Lung (tissue), 12 donors: ENCODE results near the gene PRKN. TPM values are rescaled to one million over a fixed set of nuclear protein-coding genes. Genes with fewer than 3 reads are reported as not detected.

Source experiments
- ATAC-seq: fragments of 200-7000 bp; cut with Tn5 transposase; one replicate; pipeline ENCODE4 v1.9.1; 2020; ENCODE audit warnings: moderate number of reproducible peaks; ENCODE audit not compliant: insufficient read depth, low FRiP score
- DNase-seq, 3 donors: peaks; one replicate each; pipeline ENCODE4 v3.0.0-alpha.2; 2013 to 2017
- H3K27ac ChIP-seq, 2 donors: one replicate each; pipeline ENCODE4 v1.5.1; 2013; ENCODE audit warnings: mild to moderate bottlenecking in 2 of 2, moderate library complexity in 2 of 2, control low read depth in 1 of 2, inconsistent platforms in 1 of 2, low read depth in 1 of 2, low read length in 1 of 2
- H3K27me3 ChIP-seq, 3 donors: one replicate each; pipeline ENCODE4 v1.5.1; 2013; ENCODE audit warnings: low read length in 2 of 3; ENCODE audit not compliant: control insufficient read depth in 3 of 3, insufficient read depth in 3 of 3
- H3K36me3 ChIP-seq, 4 donors: one replicate each; pipeline ENCODE4 v1.5.1; 2013; ENCODE audit warnings: low read length in 4 of 4, mild to moderate bottlenecking in 1 of 4, moderate library complexity in 1 of 4; ENCODE audit not compliant: control insufficient read depth in 4 of 4, insufficient read depth in 4 of 4
- H3K4me1 ChIP-seq, 5 donors: one replicate each; pipeline ENCODE4 v1.5.1; 2013; ENCODE audit warnings: low read length in 5 of 5, mild to moderate bottlenecking in 2 of 5, moderate library complexity in 1 of 5; ENCODE audit not compliant: control insufficient read depth in 5 of 5, insufficient read depth in 5 of 5
- H3K4me3 ChIP-seq: one replicate; pipeline ENCODE4 v1.5.1; 2013; ENCODE audit warnings: mild to moderate bottlenecking, control low read depth, moderate library complexity
- H3K9ac ChIP-seq, 2 donors: one replicate each; pipeline ENCODE4 v1.5.1; 2013; ENCODE audit warnings: low read length in 2 of 2, control low read depth in 1 of 2; ENCODE audit not compliant: insufficient read depth in 1 of 2
- H3K9me3 ChIP-seq, 4 donors: one replicate each; pipeline ENCODE4 v1.5.1; 2013; ENCODE audit warnings: low read length in 3 of 4, mild to moderate bottlenecking in 1 of 4, moderate library complexity in 1 of 4; ENCODE audit not compliant: control insufficient read depth in 4 of 4, insufficient read depth in 3 of 4
- CTCF ChIP-seq: IDR thresholded peaks from 2 replicates; pipeline ENCODE4 v1.5.1; 2012; ENCODE audit warnings: mild to moderate bottlenecking; ENCODE audit errors: control extremely low read depth, extremely low read depth
- WGBS, 2 donors: extraction: QIAGEN DNeasy Blood & Tissue Kit; methylation state at CpG; one replicate each; pipeline ENCODE4 v1.1.7; 2013; 5-methylcytosine and 5-hydroxymethylcytosine counted together
- polyA plus RNA-seq, 2 donors: library from polyadenylated mRNA; stranded (reverse); fragments of 200-250 nt; gene quantifications; one replicate each; pipeline ENCODE4 v1.2.1, GENCODE V29; 2013
- total RNA-seq, 2 donors: library from RNA; depleted of rRNA in 1 of 2; stranded (reverse); fragments of >200 nt in 1 of 2; gene quantifications; one replicate each; pipeline ENCODE4 v1.2.1, GENCODE V29; 2014 to 2021
- donor health status: control.
- donor health status: control.
- donor health status: Bipolar disorder and iron deficiency.
- donor health status: healthy.
- donor health status: DM: yes; HTN: yes; CAD: no.

The PRKN gene
- total and polyA plus RNA-seq, 4 donors: 0.27 to 11.2 (median 3.1) TPM

DNA sequence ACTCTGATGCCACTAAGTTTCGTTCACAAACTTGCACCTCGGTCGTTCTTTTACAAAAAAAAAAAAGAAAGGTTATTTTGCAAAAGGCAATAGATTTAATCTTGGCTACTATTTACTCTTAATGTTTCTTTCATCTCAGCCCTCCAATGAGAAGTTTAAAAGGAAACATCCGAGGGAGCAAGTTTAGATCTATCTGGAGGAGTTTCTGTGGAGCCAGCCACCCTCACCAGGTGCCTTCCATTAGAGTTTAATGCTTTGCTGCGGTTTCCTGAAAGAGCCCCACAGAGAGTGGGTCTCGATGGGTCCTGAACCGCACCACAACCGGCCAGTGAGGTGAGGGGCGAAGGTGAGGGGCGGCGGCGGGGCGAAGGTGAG lies 632 bp downstream of the PRKN start:
- H3K27me3 ChIP-seq: no peaks in the 10 kb centered on the region
- DNase-seq: peak in 2 of 3 donors; percentile 31 to 51
- no peaks in the 10 kb centered on the region for H3K9me3 ChIP-seq
- H3K27ac ChIP-seq: peak overlapping the region; percentile 86 to 99
- 6 to 10% methylated on average over 13 of the region's 13 CpGs for WGBS, 2 donors
- peak overlapping the region; percentile 70 for H3K4me3 ChIP-seq
- no peak for TF ChIP-seq CTCF
- H3K4me1 ChIP-seq: peaks cover 0 to 13% (median 3%) of the 10 kb centered on the region in 5 donors
- peak overlapping the region; percentile 52 to 78 for H3K9ac ChIP-seq
- H3K36me3 ChIP-seq: no peaks in the 10 kb centered on the region
- ATAC-seq: peak; percentile 1

GRCh38 chr6:162722633-162723032 lies 4.9 kb downstream of the PRKN start:
- H3K4me3 ChIP-seq: no peak overlapping the region
- ATAC-seq (no peak), DNase-seq (no peak)
- peaks cover 0 to 11% (median 3%) of the 10 kb centered on the region in 5 donors for H3K4me1 ChIP-seq
- no peak overlapping the region for H3K27ac ChIP-seq
- no peaks in the 10 kb centered on the region for H3K27me3 ChIP-seq
- H3K9ac ChIP-seq: no peak overlapping the region
- no peaks in the 10 kb centered on the region for H3K9me3 ChIP-seq
- TF ChIP-seq CTCF: no peak
- 88 to 94% methylated on average over 1 of the region's 1 CpG for WGBS, 2 donors
- no peaks in the 10 kb centered on the region for H3K36me3 ChIP-seq

- no peak for ATAC-seq
- DNase-seq: no peak
- 88 to 90% methylated on average over 2 of the region's 2 CpGs for WGBS, 2 donors
- H3K4me1 ChIP-seq: peaks cover 0 to 11% (median 3%) of the 10 kb centered on the region in 5 donors
- H3K27me3 ChIP-seq: no peaks in the 10 kb centered on the region
- TF ChIP-seq CTCF: no peak
- H3K27ac ChIP-seq: no peak overlapping the region
- H3K4me3 ChIP-seq: no peak overlapping the region
- H3K9ac ChIP-seq: no peak overlapping the region
- no peaks in the 10 kb centered on the region for H3K9me3 ChIP-seq
- no peaks in the 10 kb centered on the region for H3K36me3 ChIP-seq
These were observed 5.3 kb downstream of the PRKN start for GRCh38 chr6:162722226-162722625.

DNA sequence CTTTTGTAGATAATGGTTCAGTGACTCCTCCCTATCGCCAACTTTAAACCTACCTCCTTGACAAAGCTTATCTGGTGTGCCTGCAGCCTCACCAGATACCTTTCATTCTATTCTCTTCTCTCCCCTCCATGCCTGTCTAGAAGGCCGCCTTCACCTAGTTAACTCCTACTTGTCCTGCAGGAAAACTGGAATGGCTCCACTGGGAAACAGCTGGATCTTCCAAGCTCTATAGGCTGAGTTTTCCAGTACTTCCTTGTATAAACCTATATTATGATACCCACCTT lies 6.2 kb downstream of the PRKN start:
- no peak overlapping the region for H3K4me3 ChIP-seq
- H3K4me1 ChIP-seq: peaks cover 0 to 9% (median 0%) of the 10 kb centered on the region in 5 donors
- ATAC-seq (no peak), DNase-seq (no peak)
- peak overlapping the region in 1 of 2 donors; percentile 84 for H3K27ac ChIP-seq
- WGBS, 2 donors: 96% methylated on average over 2 of the region's 2 CpGs
- H3K27me3 ChIP-seq: no peaks in the 10 kb centered on the region
- no peak for TF ChIP-seq CTCF
- no peak overlapping the region for H3K9ac ChIP-seq
- H3K9me3 ChIP-seq: no peaks in the 10 kb centered on the region
- H3K36me3 ChIP-seq: no peaks in the 10 kb centered on the region
